ENCODE measurements around the gene TUFT1. TPM values are rescaled to one million over a fixed set of nuclear protein-coding genes. Genes with fewer than 3 reads are reported as not detected.

TUFT1 gene
- polyA plus RNA-seq, 3 donors: 1.5 to 1.7 (median 1.6) TPM

- H3K79me2 ChIP-seq (ENCODE audit: insufficient read depth, low read length): no peaks in the 10 kb centered on the region
- H4K20me1 ChIP-seq (ENCODE audit: insufficient read depth, low read length): no peaks in the 10 kb centered on the region
- H3K36me3 Mint-ChIP-seq: no peaks in the 10 kb centered on the region
- H3K4me1 Mint-ChIP-seq: no peaks in the 10 kb centered on the region
- H3K9me3 Mint-ChIP-seq: peaks cover 0 to 2% (median 0%) of the 10 kb centered on the region in 7 donors
- H2AFZ ChIP-seq (ENCODE audit: insufficient read depth, low read depth, low read length, poor library complexity, severe bottlenecking): no peak overlapping the region
- no peak overlapping the region for H3K4me3 ChIP-seq (replicated peaks in 1 of 3; ENCODE audit: low read depth in 2 of 3, low read length in 3 of 3)
- DNase-seq: no peak
- TF ChIP-seq CTCF (IDR thresholded peaks at IDR 0.05): no peak
- no peaks in the 10 kb centered on the region for H3K9me3 ChIP-seq (replicated peaks in 1 of 2; ENCODE audit: control insufficient read depth in 1 of 2, insufficient read depth in 1 of 2, low read length in 2 of 2)
- H3K27me3 Mint-ChIP-seq (ENCODE audit: low read depth in 3 of 3): peaks cover 6 to 9% (median 9%) of the 10 kb centered on the region in 3 donors
- H3K27ac Mint-ChIP-seq: no peak overlapping the region
- intact Hi-C loops (cut with micrococcal nuclease): loop anchor here in 1 of 2 donors (10.0 kb wide), 1 partner anchor 85 kb away; no protein-coding TSS in a partner anchor
- H3K27ac ChIP-seq (ENCODE audit: low read depth in 1 of 2, low read length in 2 of 2): no peak overlapping the region
- H3K27me3 ChIP-seq (ENCODE audit: control insufficient read depth in 2 of 2, insufficient read depth in 2 of 2, low read length in 2 of 2): no peaks in the 10 kb centered on the region
- H3K4me1 ChIP-seq (ENCODE audit: control insufficient read depth in 1 of 2, insufficient read depth in 2 of 2, low read length in 2 of 2): no peaks in the 10 kb centered on the region
- H3K9ac ChIP-seq (ENCODE audit: insufficient read depth, low read length, poor library complexity, severe bottlenecking): no peak overlapping the region
- no peak overlapping the region for H3K4me3 Mint-ChIP-seq
- 95% methylated on average over 18 of the region's 18 CpGs for WGBS (ENCODE audit: insufficient coverage)
- H3K36me3 ChIP-seq (replicated peaks in 1 of 2; ENCODE audit: control insufficient read depth in 1 of 2, insufficient read depth in 2 of 2, low read length in 2 of 2): no peaks in the 10 kb centered on the region
- no peak overlapping the region for H3K4me2 ChIP-seq (replicated peaks; ENCODE audit: extremely low read depth, low read length, poor library complexity, severe bottlenecking)
These were observed 10.3 kb upstream of the TUFT1 start for GRCh38 chr1:151529781-151530180.

GRCh38 chr1:151530461-151530860 lies 9.6 kb upstream of the TUFT1 start:
- Mint-ChIP-seq H3K27me3 (ENCODE audit: low read depth in 3 of 3) (peaks cover 6 to 12% (median 9%) of the 10 kb centered on the region in 3 donors), H3K27ac (no peak overlapping the region), H3K9me3 (peaks cover 0 to 2% (median 0%) of the 10 kb centered on the region in 7 donors), H3K36me3 (no peaks in the 10 kb centered on the region), H3K4me3 (no peak overlapping the region), H3K4me1 (no peaks in the 10 kb centered on the region)
- intact Hi-C loops (cut with micrococcal nuclease): loop anchor here in 1 of 2 donors (10.0 kb wide), 1 partner anchor 86 kb away; no protein-coding TSS in a partner anchor
- Histone ChIP-seq H3K4me2 (replicated peaks; ENCODE audit: extremely low read depth, low read length, poor library complexity, severe bottlenecking) (no peak overlapping the region), H4K20me1 (ENCODE audit: insufficient read depth, low read length) (no peaks in the 10 kb centered on the region), H3K4me1 (ENCODE audit: control insufficient read depth in 1 of 2, insufficient read depth in 2 of 2, low read length in 2 of 2) (no peaks in the 10 kb centered on the region), H2AFZ (ENCODE audit: insufficient read depth, low read depth, low read length, poor library complexity, severe bottlenecking) (no peak overlapping the region), H3K79me2 (ENCODE audit: insufficient read depth, low read length) (no peaks in the 10 kb centered on the region), H3K9me3 (replicated peaks in 1 of 2; ENCODE audit: control insufficient read depth in 1 of 2, insufficient read depth in 1 of 2, low read length in 2 of 2) (no peaks in the 10 kb centered on the region), H3K27me3 (ENCODE audit: control insufficient read depth in 2 of 2, insufficient read depth in 2 of 2, low read length in 2 of 2) (no peaks in the 10 kb centered on the region), H3K4me3 (replicated peaks in 1 of 3; ENCODE audit: low read depth in 2 of 3, low read length in 3 of 3) (no peak overlapping the region), H3K27ac (ENCODE audit: low read depth in 1 of 2, low read length in 2 of 2) (no peak overlapping the region), H3K36me3 (replicated peaks in 1 of 2; ENCODE audit: control insufficient read depth in 1 of 2, insufficient read depth in 2 of 2, low read length in 2 of 2) (no peaks in the 10 kb centered on the region), H3K9ac (ENCODE audit: insufficient read depth, low read length, poor library complexity, severe bottlenecking) (no peak overlapping the region)
- 94% methylated on average over 9 of the region's 11 CpGs for WGBS (ENCODE audit: insufficient coverage)
- TF ChIP-seq CTCF (IDR thresholded peaks at IDR 0.05): no peak
- DNase-seq: no peak

Data from CD14-positive monocyte (primary cell).